ENCODE data around the gene BRIX1.

GRCh38 chr5:34924462-34924765 is 8.9 kb downstream of the BRIX1 start:
- TF ChIP-seq, protein P1, sequence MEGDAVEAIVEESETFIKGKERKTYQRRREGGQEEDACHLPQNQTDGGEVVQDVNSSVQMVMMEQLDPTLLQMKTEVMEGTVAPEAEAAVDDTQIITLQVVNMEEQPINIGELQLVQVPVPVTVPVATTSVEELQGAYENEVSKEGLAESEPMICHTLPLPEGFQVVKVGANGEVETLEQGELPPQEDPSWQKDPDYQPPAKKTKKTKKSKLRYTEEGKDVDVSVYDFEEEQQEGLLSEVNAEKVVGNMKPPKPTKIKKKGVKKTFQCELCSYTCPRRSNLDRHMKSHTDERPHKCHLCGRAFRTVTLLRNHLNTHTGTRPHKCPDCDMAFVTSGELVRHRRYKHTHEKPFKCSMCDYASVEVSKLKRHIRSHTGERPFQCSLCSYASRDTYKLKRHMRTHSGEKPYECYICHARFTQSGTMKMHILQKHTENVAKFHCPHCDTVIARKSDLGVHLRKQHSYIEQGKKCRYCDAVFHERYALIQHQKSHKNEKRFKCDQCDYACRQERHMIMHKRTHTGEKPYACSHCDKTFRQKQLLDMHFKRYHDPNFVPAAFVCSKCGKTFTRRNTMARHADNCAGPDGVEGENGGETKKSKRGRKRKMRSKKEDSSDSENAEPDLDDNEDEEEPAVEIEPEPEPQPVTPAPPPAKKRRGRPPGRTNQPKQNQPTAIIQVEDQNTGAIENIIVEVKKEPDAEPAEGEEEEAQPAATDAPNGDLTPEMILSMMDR (IDR thresholded peaks at IDR 0.05) = no peak
- no peak for TF ChIP-seq POLR2A (IDR thresholded peaks at IDR 0.05)
